ENCODE measurements around the gene MOBP.

MOBP gene

DNA sequence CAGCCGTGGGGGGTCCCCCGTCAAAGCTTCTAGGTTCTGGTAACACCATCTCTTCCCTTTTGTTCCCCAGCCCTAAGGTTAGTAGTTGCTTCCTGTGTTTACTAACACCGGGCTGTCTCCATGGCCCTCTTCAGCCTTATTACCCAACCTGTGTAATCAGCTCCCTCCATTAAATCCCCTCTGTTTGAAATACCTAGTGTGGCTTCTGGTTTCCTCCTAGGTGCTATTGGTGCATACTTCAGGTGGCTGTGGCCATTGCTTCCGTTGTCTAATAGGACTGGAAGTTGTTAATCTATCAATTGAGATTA lies 35.3 kb downstream of the MOBP start:
- no peak overlapping the region for H3K4me3 ChIP-seq (replicated peaks; ENCODE audit: low read depth, low read length)
- TF ChIP-seq CTCF (IDR thresholded peaks at IDR 0.05; ENCODE audit: low read depth, low read length, missing control alignments): no peak
- DNase-seq (ENCODE audit: extremely low read depth, low read depth): no peak

DNA sequence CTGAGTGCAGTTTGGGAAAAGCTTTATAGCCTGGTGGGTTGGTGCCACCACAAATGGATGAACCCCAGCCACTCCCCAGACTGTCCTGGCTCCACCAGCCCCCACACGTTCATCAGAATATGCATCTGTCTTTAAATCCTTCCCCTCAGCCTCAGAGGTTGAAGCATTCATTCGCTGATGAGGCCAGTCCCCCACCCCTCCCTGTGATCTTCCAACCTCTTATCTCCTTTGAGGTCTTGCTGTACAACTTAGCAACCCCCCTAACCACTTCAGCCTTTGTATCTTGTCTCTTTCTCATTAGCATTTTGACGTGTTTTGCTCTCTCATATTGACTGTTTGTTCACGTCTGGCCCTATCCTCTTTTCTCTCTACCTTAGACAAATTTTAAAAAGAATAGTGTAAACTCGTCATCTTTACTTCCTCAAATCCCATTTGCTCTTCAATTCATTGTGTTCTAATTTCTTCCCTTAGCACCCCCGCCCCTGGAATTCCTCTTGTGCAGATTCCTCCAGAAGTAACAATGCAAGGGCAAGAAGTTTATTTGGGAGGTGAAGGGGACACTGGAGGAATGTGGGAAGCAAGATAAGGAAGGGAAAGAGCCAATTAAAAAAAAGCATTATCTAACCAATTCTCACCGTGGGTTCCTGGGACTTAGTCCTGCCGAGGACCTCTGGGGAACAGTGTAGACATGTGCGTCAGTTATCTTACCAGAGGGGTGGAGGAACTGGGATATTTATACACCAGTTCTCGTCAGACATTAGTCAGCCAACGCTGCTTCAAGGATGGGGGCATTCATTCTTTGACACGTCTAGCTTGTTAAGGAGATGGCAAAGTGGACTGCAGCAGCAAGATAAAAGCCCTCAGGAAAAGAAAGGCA lies 38.6 kb downstream of the MOBP start:
- TF ChIP-seq CTCF (IDR thresholded peaks at IDR 0.05; ENCODE audit: low read depth, low read length, missing control alignments): no peak
- no peak overlapping the region for H3K4me3 ChIP-seq (replicated peaks; ENCODE audit: low read depth, low read length)

DNA sequence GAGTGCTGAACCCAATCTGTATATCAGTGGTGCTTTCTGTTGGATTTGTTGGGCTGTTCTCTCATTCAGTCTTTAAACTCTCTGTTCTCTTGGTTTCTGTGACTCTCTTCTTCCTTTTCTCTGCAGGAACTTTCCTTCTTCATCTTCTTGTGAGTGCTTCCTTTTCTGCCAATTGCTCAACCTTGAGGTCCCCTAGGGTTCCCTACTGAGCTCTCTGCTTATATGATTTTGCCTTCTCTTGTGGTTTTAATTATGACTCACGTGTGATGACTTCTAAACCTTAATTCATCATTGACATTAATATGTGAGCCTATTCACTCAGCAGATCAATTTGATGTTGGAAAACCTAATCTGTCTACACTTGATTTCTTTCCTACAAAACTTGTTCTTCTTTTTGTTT lies 39.4 kb downstream of the MOBP start:
- TF ChIP-seq CTCF (IDR thresholded peaks at IDR 0.05; ENCODE audit: low read depth, low read length, missing control alignments): no peak
- no peak overlapping the region for H3K4me3 ChIP-seq (replicated peaks; ENCODE audit: low read depth, low read length)
- DNase-seq (ENCODE audit: extremely low read depth, low read depth): no peak

More for the DNA sequence above, 38.6 kb downstream of the MOBP start:
- DNase-seq (ENCODE audit: extremely low read depth, low read depth): no peak

DNA sequence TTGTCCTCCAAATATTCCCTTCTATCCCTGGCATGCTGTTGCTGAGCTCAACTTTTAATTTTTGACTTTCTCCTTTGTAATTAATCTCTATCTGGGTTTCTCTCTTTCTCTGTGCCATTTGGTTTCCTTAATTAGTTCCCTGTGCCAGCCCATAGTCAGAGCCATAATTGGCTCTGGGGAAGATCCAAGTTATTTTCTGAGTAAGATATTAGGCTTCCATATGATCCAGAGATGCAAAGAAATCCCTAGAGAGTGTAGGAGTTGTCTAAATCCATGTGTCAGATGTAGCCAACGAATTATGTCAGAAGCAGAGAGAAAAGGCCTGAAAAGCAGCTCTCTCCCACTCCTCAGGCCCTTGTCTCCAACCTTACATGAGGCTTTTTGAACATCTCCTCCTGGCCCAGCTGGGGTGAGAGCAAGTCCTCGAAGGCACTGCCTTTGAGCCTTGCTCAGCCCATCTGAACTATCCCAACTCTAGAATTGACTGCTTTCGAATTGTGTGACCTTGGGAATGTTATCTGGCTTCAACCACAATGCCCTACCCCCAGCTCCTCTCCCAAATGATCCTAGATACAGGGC lies 46.4 kb downstream of the MOBP start:
- no peak overlapping the region for H3K4me3 ChIP-seq (replicated peaks; ENCODE audit: low read depth, low read length)
- no peak for DNase-seq (ENCODE audit: extremely low read depth, low read depth)
- TF ChIP-seq CTCF (IDR thresholded peaks at IDR 0.05; ENCODE audit: low read depth, low read length, missing control alignments): no peak

DNA sequence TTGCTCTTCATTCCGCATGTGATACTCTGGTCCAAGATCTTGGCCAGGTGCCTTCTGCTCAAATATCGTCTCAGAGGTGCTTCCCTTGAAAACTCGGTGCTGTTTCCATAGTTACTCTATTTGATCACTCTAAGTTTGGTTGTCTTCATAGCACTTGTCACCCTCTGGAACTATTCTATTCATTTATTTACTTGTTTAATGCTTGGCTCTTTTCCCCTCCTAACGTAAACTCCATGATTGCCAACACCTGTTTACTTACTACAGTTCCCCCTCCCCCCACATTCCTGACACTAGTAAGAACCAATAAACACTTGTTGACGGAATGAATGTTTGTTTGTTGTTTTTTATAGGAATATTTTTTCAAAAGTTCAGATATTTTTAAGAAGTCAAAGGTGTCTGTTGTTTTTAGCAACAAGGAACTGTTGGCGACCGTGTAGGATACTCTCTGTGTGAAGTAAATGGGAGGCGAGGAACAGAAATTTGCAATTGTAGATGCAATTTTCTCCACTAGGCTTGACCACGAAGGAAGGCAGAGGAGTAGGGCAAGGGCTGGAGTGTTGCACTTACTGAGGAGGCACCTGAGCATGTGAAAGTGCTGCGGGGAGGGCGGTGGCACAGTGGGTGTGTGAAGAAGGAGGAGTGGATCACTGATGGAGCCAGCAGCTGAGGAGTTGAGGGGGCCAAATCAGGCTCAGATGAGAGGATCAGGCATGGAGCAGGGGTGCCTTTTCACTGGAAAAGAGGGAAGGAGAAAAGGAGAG lies 48.4 kb downstream of the MOBP start:
- no peak for TF ChIP-seq CTCF (IDR thresholded peaks at IDR 0.05; ENCODE audit: low read depth, low read length, missing control alignments)
- no peak for DNase-seq (ENCODE audit: extremely low read depth, low read depth)
- no peak overlapping the region for H3K4me3 ChIP-seq (replicated peaks; ENCODE audit: low read depth, low read length)

- TF ChIP-seq CTCF (IDR thresholded peaks at IDR 0.05; ENCODE audit: low read depth, low read length, missing control alignments): no peak
- H3K4me3 ChIP-seq (replicated peaks; ENCODE audit: low read depth, low read length): no peak overlapping the region
- DNase-seq (ENCODE audit: extremely low read depth, low read depth): no peak
These were observed 51.6 kb downstream of the MOBP start for GRCh38 chr3:39519103-39519502.

Measured in HFF-Myc (cell line).